Psoas muscle (tissue), 8 donors: ENCODE data around the gene OSBPL1A. TPM values are rescaled to one million over a fixed set of nuclear protein-coding genes. Genes with fewer than 3 reads are reported as not detected.

Experiments
- ATAC-seq, 4 donors: fragments of 200-7000 bp; cut with Tn5 transposase; one replicate each; pipeline ENCODE4 v1.9.1; 2020; ENCODE audit warnings: moderate library complexity in 3 of 4, mild to moderate bottlenecking in 2 of 4
- DNase-seq, 2 donors: peaks; one replicate each; pipeline ENCODE4 v3.0.0-alpha.2; 2020
- H3K27ac ChIP-seq: fragments of 200-600 bp; one replicate; pipeline ENCODE4 v1.8.0; 2022
- H3K27me3 ChIP-seq, 3 donors: fragments of 200-600 bp in 1 of 3; one replicate each; pipeline versions ENCODE4 v1.6.1 to v1.8.0; 2013 to 2022; ENCODE audit warnings: low read length in 2 of 3, mild to moderate bottlenecking in 2 of 3, moderate library complexity in 1 of 3; ENCODE audit not compliant: insufficient read depth in 3 of 3
- H3K36me3 ChIP-seq, 2 donors: fragments of 200-600 bp in 1 of 2; one replicate each; pipeline versions ENCODE4 v1.6.1 to v1.8.0; 2013 to 2022; ENCODE audit warnings: low read depth in 1 of 2, mild to moderate bottlenecking in 1 of 2, moderate library complexity in 1 of 2; ENCODE audit not compliant: insufficient read depth in 1 of 2
- H3K4me1 ChIP-seq: fragments of 200-600 bp; one replicate; pipeline ENCODE4 v1.8.0; 2022
- H3K4me3 ChIP-seq: fragments of 200-600 bp; one replicate; pipeline ENCODE4 v1.8.0; 2022; ENCODE audit warnings: mild to moderate bottlenecking
- H3K9me3 ChIP-seq: fragments of 200-600 bp; one replicate; pipeline ENCODE4 v1.8.0; 2022
- CTCF ChIP-seq: fragments of 200-600 bp; IDR thresholded peaks from one replicate; pipeline ENCODE4 v1.8.0; 2022; ENCODE audit warnings: antibody characterized with exemption
- WGBS, 3 donors: extraction: QIAGEN DNeasy Blood & Tissue Kit; methylation state at CpG; one replicate each; pipeline versions ENCODE4 v1.1.6 to v1.1.7; 2013; 5-methylcytosine and 5-hydroxymethylcytosine counted together
- intact Hi-C, 2 donors: fragments of 100-400 bp; cut with DNase I; formaldehyde crosslinking; loops; one replicate each; pipeline versions ENCODE4 v1.11.0 to v1.14.2; 2022
- polyA plus RNA-seq, 3 donors: library from polyadenylated mRNA; stranded (reverse); fragments of 200-250 nt; gene quantifications; one replicate each; pipeline ENCODE4 v1.2.3, GENCODE V29; 2013
- total RNA-seq, 4 donors: library from RNA; stranded (reverse); fragmentation: NEBNext Ultra II Directional in 2 of 4; extraction: Animal tissue kit (Norgen Biotek cat#: 25700) in 2 of 4; gene quantifications; one replicate each; pipeline versions ENCODE4 v1.2.1 to v1.2.4, GENCODE V29; 2021 to 2023
- donor health status: healthy with polysubstance abuse.
- donor health status: DM: no; HTN: no; CAD: no; lungs with moderate emphysema.
- donor health status: Bipolar disorder and iron deficiency.
- donor health status: healthy.
- donor health status: DM: yes; HTN: yes; CAD: no.
- donor health status: DM: no; HTN: no; CAD: no.
- donor health status: DM: no; HTN: no; CAD: no.
- donor health status: DM: yes; HTN: yes; CAD: no.

OSBPL1A gene
- total and polyA plus RNA-seq, 7 donors: 13.7 to 87.8 (median 65.8) TPM

- Histone ChIP-seq H3K36me3 (no peaks in the 10 kb centered on the region), H3K9me3 (no peaks in the 10 kb centered on the region), H3K4me1 (no peaks in the 10 kb centered on the region), H3K27ac (no peak overlapping the region), H3K27me3 (peaks cover 0 to 2% (median 0%) of the 10 kb centered on the region in 3 donors), H3K4me3 (no peak overlapping the region)
- intact Hi-C loops: no loop called here
- no peak for DNase-seq
- no peak for ATAC-seq
- WGBS, 3 donors: 85 to 93% (median 89%) methylated on average over 1 of the region's 1 CpG
- TF ChIP-seq CTCF: no peak
Observed at GRCh38 chr18:24373328-24373727, 24.3 kb downstream of the OSBPL1A start.

GRCh38 chr18:24372279-24372872, 25.2 kb downstream of the OSBPL1A start:
- Histone ChIP-seq H3K4me3 (no peak overlapping the region), H3K36me3 (no peaks in the 10 kb centered on the region), H3K9me3 (no peaks in the 10 kb centered on the region), H3K4me1 (no peaks in the 10 kb centered on the region), H3K27me3 (peaks cover 0 to 2% (median 0%) of the 10 kb centered on the region in 3 donors), H3K27ac (no peak overlapping the region)
- 87 to 91% (median 91%) methylated on average over 5 of the region's 5 CpGs for WGBS, 3 donors
- DNase-seq (no peak), ATAC-seq (no peak)
- no peak for TF ChIP-seq CTCF
- intact Hi-C loops: no loop called here

- H3K36me3 ChIP-seq: no peaks in the 10 kb centered on the region
- peaks cover 0 to 2% (median 0%) of the 10 kb centered on the region in 3 donors for H3K27me3 ChIP-seq
- TF ChIP-seq CTCF: no peak
- intact Hi-C loops: no loop called here
- no peaks in the 10 kb centered on the region for H3K9me3 ChIP-seq
- no peaks in the 10 kb centered on the region for H3K4me1 ChIP-seq
- no peak overlapping the region for H3K4me3 ChIP-seq
- 82 to 84% (median 83%) methylated on average over 4 of the region's 4 CpGs for WGBS, 3 donors
- DNase-seq: no peak
- H3K27ac ChIP-seq: no peak overlapping the region
- no peak for ATAC-seq
Observed at GRCh38 chr18:24370120-24370519, 27.5 kb downstream of the OSBPL1A start.

GRCh38 chr18:24369426-24369825, 28.2 kb downstream of the OSBPL1A start:
- H3K36me3 ChIP-seq: no peaks in the 10 kb centered on the region
- intact Hi-C loops: no loop called here
- TF ChIP-seq CTCF: no peak
- H3K27ac ChIP-seq: no peak overlapping the region
- ATAC-seq (no peak), DNase-seq (no peak)
- 93 to 100% (median 94%) methylated on average over 1 of the region's 1 CpG for WGBS, 3 donors
- H3K4me3 ChIP-seq: no peak overlapping the region
- H3K27me3 ChIP-seq: peaks cover 0 to 2% (median 0%) of the 10 kb centered on the region in 3 donors
- no peaks in the 10 kb centered on the region for H3K4me1 ChIP-seq
- H3K9me3 ChIP-seq: no peaks in the 10 kb centered on the region

GRCh38 chr18:24368749-24369148, 28.9 kb downstream of the OSBPL1A start:
- DNase-seq (no peak), ATAC-seq (no peak)
- no peak overlapping the region for H3K4me3 ChIP-seq
- intact Hi-C loops: no loop called here
- no peaks in the 10 kb centered on the region for H3K4me1 ChIP-seq
- H3K27me3 ChIP-seq: peaks cover 0 to 2% (median 0%) of the 10 kb centered on the region in 3 donors
- no peak for TF ChIP-seq CTCF
- 77 to 80% (median 80%) methylated on average over 3 of the region's 3 CpGs for WGBS, 3 donors
- no peaks in the 10 kb centered on the region for H3K36me3 ChIP-seq
- no peak overlapping the region for H3K27ac ChIP-seq
- no peaks in the 10 kb centered on the region for H3K9me3 ChIP-seq
